ENCODE results near the gene FXN.
"Not testable (repeated sequence)": the region's sequence is repeated elsewhere in the genome, so short reads cannot be mapped to it uniquely, and the experiment has no call there.

FXN gene

DNA sequence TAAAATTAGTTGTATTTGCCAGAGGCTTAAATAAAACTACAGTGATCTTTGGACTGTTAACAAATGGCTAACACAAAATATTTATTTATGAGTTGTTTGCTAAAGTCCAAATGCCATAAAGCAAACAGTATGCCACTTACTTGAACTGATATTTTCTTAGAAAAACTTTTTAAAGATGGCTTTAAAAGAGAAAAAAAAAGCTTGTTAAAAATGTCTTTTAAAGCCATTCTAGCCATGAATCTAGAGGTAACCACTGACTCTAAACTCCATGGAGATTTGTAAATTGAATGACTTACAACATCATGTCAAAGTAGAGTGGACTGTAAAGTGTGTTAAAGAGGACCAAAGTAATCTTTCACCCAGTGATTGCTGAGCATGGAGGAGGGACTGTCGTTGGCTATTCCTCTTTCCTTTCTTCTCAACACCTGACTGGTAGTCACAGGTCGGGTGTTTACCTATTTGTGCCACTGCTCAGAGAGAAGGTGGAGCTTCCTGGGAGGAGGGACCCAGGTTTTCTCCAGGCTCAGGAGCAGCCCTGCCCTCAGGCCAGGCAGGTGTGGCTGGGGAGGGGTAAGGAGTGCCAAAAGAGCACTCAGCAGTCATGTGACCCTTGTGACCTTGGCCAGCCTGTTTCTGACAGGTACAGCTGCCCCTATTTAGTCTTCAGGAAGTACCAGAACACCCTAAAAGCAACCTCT, 69.4 kb downstream of the FXN start:
- DNase-seq (ENCODE audit: low spot score), result no peak

DNA sequence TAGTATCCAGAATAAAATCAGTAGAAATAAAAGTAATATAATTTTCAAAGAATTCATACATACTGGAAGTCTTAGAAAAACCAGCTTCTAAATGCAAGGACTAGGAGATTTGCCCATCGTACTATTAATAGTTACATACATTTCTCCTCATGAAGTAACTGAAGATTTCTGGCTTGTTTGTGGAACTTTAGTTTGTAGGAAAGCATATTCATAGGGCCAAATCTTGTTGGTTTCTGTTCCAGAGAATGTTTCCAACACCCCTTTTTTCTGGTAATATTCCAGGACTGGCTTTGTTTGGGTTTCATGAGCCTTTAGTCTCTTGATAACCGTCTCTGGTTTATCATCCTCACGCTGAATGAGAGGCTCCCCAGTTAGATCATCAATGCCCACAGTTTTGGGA, 72.2 kb downstream of the FXN start:
- no peak for DNase-seq (ENCODE audit: low spot score)

DNA sequence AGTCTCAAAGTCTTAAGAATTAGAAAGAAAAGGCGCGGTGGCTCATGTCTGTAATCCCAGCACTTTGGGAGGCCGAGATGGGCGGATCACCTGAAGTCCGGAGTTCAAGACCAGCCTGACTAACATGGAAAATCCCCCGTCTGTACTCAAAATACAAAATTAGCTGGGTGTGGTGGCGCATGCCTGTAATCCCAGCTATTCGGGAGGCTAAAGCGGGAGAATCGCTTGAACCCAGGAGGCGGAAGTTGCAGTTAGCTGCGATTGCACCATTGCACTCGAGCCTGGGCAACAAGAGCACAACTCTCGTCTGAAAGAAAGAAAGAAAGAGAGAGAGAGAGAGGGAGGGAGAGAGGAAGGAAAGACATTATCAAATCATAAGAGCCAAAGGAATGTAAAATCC, 73.2 kb downstream of the FXN start:
- DNase-seq (ENCODE audit: low spot score), result not testable (repeated sequence)

DNA sequence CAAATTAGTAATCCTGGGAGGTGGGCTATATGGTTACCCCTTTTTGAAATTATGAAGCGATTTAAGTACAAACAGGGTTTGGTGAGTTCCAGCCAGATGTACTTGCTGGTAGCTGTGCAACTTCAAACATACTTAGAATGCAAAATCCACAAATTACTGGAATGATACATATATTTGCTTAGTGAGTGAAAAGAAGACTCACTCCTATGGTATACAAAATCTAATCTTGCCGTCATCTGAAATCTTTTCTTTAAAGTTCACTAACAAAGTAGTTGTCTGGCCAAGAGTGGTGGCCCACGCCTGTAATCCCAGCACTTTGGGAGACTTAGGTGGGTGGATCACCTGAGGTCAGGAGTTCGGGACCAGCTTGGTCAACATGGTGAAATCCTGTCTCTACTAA, 73.6 kb downstream of the FXN start:
- DNase-seq (ENCODE audit: low spot score), result no peak

DNA sequence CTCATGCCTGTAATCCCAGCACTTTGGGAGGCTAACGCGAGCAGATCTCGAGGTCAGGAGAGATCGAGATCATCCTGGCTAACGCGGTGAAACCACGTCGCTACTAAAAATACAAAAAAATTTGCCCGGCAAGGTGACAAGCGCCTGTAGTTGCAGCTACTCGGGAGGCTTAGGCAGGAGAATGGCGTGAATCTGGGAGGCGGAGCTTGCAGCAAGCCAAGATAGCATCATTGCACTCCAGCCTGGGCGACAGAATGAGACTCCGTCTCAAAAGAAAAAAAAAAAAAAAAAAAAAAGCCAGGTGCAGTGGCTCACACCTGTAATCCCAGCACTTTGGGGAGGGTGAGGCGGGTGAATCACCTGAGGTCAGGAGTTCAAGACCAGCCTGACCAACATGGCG, 77.1 kb downstream of the FXN start:
- DNase-seq (ENCODE audit: low spot score), result not testable (repeated sequence)

DNA sequence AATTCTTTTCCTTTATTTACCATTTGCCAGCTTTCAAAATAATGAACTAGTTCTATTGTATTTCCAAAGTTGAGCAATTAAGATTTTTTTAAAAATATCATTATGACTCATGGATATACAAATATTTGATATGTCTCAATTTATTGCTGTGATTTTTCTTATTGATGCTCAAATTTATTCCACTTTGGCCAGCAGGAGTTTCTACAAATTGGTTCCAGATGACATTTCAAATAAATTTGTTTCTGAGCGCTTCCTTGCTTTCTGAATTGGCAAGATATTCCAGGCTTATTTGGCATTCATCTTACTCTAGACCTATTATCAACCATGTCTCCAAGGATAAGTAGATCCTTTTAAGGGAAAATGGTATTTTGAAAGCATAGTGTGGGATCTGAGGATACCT, 80.1 kb downstream of the FXN start:
- DNase-seq (ENCODE audit: low spot score), result no peak

DNA sequence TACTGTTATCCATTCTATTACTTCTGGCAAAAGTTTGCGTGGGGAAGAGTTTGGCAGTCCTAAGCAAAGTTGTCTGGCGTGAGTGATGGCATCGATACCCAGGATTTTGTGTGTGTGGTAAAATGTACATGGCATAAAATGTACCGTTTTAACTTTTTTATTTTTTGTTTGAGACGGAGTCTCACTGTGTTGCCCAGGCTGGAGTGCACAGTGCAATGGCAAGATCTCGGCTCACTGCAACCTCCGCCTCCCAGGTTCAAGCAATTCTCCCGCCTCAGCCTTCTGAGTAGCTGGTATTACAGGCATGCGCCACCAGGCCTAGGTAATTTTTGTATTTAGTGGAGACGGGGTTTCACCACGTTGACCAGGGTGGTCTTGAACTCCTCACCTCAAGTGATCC, 83.1 kb downstream of the FXN start:
- DNase-seq (ENCODE audit: low spot score), result no peak

DNA sequence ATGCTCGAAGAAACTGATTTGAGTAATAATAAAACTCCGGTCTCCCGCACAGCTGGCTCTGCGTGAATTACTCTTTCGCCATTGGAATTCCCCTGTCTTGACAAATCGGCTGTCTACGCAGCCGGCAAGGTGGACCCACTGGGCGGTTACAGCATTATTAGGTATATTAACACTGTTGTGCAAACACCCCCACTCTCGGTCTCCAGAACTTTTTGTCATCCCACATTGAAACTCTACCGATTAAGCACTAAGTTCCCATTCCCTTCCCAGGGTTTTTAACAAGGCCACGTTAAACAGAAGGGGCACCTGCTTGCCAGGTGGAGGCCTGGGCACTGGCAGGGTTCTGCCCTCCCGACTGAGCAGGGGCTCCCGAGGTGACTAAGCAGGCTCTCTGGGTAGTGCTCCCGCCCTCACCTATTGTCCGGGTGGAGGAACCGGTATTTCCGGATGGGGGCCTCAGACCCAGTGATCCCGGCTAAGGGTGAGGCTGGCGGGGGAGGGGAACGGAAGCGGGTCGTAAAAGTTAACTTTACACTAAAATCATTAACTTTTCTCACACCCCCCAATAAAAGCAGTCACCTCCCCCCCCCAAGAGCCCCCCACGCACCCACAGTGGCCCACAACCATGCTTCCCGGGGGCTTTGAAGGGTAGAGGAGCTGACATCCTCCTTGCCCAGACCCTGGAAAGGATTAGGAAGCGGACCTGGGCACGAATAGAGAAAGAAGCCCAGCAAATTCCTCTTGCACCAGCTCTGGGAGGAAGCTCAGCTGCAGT, 85.0 kb downstream of the FXN start:
- DNase-seq (ENCODE audit: low spot score), result no peak

DNA sequence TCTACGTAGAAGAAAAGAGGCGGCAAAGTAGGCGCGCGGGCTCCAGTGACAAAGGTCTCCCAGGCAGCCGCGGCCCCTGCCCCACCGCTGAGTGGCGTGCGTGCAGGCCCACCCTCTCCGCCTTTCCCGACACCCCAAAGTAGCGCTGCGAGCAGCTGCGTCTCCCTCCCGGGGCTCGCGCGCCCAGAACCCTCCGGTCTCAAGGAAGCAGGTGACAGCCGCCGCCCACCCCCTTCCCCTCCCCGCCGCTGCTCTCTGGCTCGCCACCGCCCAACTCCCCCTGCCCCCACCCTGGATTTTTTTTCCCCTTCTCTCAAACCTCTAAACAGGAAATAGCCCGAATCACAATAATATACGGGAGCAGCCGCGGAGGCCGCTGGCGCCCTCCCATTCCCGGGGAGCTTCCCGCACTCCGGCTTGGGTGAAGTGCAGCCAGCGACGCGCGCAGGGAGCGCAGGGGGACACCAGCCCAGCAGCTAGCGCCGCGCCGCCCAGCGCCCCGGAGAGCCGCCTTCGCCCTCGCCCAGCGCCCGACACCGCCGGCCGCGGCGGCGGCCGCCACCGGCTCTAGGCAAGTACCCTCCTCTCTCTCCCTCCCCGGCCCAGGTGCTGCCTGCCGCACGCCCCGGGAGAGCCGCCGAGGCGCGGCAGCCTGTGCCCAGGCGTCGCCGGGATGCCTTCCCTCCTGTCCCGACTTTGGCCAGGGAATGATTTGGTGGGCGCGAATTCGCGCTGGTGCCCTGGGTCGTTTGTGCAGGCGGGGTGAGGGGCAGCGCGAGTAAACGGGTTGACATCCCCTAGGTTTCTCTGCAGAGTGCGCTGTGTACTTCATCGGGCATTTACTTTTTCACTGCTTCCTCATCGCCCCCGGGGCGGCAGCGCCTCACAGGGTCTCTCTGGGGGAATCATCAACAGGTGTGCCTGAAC, 85.9 kb downstream of the FXN start:
- peak; percentile 17 for DNase-seq (ENCODE audit: low spot score)

DNA sequence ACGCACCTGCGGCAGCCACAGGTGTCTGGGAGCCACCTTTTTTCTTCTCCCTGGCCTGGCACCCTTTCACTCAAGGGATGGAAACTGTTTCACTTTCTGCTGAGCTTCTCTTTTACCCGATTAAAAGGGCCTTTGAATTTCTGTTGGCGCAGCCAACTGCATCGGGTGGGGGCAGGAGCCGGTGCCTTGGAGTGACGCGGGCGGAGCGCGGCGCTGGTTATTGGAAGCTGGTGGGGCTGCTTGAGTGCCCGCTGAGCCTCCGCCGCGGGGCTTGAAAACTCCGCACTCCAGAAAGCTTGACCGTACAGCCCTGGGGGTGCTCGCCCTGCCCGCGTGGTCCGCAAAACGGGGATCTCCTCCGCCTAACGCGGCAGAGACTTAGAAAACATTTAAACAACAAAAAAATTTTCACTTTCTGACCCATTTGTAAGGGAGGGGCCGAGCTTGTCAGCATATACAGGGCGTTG, 86.6 kb downstream of the FXN start:
- DNase-seq (ENCODE audit: low spot score), result peak; percentile 70

DNA sequence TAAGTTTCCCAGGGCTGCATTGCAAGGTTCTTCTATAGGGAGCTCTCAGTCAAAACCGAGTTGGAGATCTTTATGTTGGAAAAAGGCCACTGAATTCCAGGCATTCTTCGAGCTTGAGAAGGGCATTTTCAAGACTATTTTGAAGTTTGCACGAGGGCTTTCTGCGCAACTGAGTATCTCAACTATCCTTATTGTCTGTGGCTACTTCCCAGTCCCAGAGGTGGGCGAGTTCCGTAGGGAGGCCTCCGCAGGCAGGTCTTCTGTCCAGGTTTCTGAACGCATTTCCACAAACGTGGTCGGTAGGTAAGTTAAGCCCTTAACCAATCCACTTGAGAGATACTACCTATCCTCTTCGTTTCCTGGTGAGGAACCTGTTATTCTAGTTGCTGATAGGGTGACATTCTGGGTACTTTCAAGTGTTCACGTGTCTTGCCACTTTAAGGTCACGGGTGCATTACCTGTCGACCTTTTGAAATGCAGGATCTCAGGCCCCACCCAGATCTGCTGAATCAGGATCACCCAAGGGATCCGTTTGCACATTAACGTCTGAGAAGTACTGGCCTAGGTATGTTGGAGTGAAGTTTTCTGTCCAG, 87.1 kb downstream of the FXN start:
- no peak for DNase-seq (ENCODE audit: low spot score)

DNA sequence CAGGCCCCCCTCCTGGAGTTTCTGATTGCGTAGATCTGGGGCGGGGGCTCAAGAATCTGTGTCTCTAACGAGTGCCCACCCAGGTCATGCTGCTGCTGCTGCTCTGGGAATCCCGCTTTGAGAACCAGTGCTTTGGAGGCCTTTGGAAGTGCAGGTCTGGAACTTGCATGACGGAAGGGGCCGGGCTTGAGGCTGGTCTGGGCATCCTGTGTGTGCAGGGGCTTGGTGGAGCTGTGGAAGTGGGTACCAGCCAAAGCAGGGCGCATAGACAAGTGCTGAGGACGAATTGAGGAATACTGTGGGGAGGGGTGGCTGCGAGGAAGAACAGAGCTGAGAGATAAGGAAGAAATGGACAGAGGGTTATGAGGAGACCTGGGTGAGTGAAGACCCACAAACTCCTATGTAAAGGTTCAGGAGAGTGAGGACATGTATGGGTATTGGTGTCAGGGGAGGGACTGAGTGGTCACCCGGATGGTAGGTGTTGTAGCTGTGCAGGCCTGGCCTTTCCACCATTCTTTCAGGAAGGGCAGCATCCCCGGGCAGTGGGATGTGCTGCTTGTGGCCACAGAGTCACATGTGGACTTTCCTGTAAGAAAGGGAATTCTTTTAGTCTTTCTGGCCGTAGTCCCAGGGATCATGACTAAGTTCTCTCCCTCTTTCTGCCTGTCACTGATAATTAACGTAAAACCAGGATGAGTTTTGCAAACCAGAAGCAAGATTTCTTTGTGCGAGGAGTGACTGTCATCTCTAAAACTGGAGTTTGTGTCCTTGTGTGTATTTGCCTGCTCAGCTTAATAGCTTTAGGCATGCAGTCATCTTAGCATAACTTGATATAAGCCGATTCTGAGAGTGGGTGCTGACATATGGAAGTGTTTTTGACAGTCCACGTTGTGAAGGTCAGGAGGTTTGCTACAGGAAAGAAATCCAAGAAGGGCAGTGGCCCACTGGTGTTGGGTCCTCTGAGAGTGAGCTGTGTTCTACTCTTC, 95.2 kb downstream of the FXN start:
- peak; percentile 16 for DNase-seq (ENCODE audit: low spot score)

DNA sequence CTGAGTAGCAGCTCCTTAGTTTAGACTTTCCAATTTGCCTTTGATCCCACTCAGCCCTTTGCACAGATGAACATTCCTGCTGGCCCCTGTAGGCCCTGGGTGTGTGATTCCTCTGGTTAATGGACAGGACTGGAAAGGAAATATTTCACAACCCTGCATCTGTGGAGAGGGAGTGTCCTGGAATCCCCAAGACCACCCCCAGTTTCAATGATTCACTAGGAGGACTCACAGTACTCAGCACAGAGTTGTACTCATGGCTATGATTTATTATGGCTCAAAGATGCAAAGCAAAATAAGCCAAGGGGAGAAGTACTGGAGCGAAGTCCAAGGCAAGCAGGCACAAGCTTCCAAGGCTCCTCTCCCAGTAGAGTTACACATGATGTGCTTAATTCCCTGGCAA, 96.1 kb downstream of the FXN start:
- no peak for DNase-seq (ENCODE audit: low spot score)

DNA sequence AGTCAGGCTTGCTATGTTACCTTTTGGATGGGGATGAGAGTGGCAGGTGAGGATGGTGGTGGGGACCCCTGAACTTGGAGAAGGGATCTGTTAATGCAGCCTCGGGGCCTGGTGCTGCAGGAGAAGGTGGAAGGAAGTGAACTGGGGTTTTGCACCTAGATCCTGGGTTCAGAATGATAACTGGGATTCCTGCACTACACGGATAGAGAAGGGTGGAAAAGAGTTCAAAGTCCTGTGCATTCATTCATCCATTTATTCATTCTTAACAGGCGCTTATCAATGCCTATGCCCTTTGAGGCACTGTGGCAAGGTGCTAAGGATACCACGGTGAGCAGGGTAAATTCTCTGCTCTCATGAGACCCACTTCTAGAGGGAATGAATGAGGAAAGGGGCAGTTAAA, 96.8 kb downstream of the FXN start:
- DNase-seq (ENCODE audit: low spot score), result no peak

DNA sequence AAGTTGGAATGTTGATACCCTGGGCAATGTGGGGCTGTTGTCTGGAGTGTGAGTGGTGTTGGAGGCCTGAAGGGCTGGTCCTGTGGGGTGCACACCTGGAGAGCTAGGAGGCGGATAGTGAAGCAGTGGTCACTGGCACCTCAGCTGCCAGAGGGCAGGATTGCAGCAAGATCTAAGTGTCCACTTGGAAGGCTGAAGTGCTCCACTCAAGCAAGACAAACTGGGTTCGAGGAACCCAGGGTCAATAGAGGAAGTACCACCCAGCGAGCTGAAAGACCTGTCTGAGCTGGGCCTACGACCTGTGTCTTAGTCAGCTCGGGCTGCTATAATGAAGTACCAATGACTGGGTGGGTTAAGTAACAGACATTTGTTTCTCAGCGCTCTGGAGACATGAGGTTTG, 98.9 kb downstream of the FXN start:
- no peak for DNase-seq (ENCODE audit: low spot score)

DNA sequence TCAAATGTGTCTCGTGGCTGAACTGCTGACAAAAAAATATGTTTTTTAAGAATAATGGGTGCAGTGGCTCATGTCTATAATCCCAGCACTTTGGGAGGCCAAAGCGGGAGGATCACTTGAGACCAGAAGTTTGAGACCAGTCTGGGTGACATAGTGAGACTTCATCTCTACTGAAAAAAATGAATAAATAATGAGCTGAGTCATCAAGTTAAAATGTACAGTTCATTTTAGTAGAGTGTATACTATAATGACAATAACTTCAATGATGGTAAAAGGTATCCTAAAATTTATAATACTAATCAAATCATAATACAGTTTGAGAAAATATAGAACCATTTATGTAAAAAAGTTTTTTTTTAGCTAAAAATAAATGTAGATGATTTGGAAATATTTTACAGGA, 100.6 kb downstream of the FXN start:
- DNase-seq (ENCODE audit: low spot score), result no peak

DNA sequence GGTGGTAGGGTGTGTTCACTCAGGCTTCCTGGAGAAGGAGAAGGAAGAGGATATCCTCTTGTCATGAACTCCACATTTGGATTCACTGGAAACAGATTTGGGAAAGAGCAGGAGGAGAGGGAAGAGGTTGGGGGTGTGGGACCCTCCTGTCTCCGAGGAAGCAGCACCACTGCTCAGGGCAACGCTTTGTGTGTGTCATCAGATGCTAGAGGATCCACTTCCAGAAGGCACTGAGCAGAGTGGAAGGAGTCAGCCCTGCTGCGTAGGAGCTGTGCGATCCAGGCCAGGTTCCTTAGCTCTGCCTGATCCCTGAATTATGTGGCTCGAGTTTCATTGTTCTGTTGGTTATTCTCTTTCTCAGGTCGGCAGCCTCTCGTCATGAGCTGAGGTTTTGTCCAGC, 101.2 kb downstream of the FXN start:
- DNase-seq (ENCODE audit: low spot score), result no peak

DNA sequence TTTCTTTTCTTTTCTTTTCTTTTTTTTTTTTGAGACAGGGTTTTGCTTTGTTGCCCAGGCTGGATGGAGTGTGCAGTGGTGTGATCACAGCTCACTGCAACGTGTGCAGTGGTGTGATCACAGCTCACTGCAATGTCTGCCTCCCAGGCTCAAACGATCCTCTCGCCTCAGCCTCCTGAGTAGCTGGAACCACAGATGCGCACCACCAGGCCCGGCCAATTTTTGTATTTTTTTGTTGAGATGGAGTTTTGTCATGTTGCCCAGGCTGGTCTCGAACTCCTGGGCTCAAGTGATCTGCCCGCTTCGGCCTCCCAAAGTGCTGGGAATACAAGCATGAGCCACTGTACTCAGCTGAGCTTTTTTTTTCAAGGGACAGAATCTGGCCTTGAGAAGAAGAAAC, 101.8 kb downstream of the FXN start:
- DNase-seq (ENCODE audit: low spot score), result no peak

DNA sequence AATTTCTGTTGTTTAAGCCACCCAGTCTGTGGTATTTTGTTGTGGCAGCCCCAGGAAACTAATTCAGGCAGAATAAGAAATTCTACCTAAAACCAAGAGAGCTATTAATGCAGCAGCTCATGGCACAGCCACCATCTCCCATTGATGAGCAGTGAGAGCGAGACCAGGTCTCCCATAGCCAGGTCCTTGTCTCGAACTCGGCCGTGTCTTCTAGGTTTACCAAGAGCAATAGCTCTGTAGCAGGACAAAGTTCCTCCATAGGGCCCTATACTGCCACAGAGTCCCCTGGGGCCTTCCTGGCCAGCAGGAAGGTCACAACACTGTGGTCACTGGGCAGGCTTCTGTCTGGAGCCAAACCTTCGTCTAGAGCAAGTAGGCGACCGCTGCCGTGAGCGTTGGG, 104.0 kb downstream of the FXN start:
- DNase-seq (ENCODE audit: low spot score), result no peak

DNA sequence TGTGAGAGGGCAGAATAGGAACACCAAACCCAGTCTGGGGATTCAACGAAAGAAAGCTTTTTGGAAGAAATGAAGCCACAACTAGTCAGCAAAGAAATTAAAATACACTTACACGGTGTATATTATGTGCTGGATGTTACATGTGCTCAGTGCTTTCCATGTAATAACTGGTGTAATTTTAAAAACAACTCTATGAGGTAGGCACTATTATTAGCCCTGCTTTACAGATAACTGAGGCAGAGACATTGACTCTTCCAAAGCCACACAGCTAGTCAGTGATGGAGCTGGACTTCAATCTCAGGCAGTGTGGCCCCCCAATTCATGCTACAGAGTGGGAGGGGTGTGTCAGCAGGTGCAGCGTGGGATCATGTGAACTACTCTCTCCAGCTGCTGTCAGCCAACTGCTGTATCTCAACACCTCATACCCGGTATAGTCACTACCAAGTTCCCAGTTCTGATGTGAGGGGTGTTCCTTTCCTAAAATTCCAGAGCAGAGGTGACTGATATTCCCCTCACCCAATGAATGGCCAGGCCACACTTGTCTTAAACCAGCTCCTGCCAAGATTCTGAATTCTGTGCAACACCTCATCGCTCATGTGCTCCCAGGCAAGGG, 104.7 kb downstream of the FXN start:
- no peak for DNase-seq (ENCODE audit: low spot score)

DNA sequence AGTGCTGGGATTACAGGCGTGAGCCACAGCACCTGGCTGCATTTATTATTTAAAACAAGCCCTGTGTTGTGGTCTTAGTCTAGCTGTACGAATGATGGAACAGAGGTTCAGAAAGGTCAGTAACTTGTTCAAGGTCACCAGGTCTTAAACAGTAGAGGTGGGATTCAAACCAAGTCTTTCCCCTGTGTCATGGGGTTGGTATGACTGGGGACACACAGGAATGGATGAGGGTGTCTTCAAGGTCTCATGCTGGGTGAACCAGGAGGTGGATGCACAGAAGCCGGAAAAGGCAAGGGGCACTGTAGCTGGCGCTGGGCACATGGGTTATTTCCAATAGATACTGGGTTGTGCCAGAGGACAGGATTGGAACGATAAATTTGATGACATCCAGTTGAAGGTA, 106.3 kb downstream of the FXN start:
- DNase-seq (ENCODE audit: low spot score), result no peak
